ENCODE results near the gene SPARCL1.

The SPARCL1 gene

DNA sequence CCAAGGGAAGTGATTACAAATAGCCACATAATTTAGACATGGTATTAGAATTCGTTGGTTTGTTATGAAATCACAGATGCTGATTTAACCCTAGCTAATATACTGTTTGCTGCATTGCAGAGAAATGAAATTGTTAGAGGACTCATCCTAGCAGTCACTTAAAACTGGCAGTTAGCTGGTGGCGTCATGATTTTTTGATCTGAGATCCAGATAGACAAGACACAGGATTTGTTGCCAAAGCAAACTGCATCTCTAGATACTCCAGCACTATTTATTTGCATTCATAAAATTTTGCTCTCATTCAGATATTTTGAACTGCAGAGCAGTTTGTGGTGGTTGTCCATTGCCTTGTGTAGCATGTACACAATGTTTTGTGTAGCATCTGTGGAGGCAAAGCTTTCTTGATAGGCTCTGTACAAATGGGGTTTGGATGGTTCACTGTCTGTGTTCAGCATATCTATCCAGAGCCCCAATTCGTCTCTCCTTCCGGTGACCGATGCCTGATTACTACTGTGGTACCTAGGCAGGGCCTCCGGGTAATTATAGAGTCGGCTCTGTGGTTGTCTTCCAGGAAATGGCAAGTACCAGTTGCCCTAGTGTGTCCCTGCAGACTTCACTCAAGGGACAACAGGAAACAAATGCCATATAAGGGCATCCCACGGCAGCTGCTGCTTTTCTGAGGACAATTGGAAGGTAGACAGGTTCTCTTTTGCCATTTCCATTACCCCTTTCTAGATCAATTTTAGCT is 30.1 kb upstream of the SPARCL1 start:
- no peaks in the 10 kb centered on the region for H3K4me1 ChIP-seq (ENCODE audit: control insufficient read depth in 2 of 2, insufficient read depth in 2 of 2, low read length in 2 of 2)
- H3K36me3 ChIP-seq (ENCODE audit: control insufficient read depth in 2 of 2, insufficient read depth in 2 of 2, low read length in 2 of 2): no peaks in the 10 kb centered on the region
- H3K27me3 ChIP-seq (ENCODE audit: control insufficient read depth in 2 of 2, insufficient read depth in 2 of 2, low read length in 2 of 2): no peaks in the 10 kb centered on the region
- H3K9ac ChIP-seq (ENCODE audit: low read depth in 1 of 2, low read length in 2 of 2): no peak overlapping the region
- H3K9me3 ChIP-seq (ENCODE audit: control insufficient read depth in 2 of 2, low read length in 2 of 2): peaks cover 0 to 2% of the 10 kb centered on the region in 2 donors
- H3K27ac ChIP-seq (ENCODE audit: low read depth in 2 of 2, low read length in 2 of 2): no peak overlapping the region
- H3K4me3 ChIP-seq (ENCODE audit: low read length in 2 of 2): no peak overlapping the region

DNA sequence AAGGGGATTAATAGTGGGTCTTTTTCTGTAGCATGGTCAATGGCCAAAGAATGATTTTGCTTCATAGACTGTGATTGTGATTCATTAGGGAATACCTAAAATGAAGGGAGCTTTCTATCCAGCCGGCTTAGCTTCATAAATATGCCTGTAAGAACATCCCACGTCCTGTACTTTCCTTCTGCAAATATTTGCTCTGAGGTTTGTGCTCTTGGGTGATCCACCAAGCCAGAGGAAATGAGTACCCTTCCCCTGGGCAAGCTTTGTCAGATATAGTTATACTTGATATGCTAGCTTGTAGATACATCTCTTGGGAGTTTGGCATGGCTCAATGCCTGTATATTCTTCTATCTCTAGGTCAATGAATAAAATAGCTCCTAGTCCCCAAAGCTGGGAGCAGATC is 28.2 kb upstream of the SPARCL1 start:
- peaks cover 0 to 2% of the 10 kb centered on the region in 2 donors for H3K9me3 ChIP-seq (ENCODE audit: control insufficient read depth in 2 of 2, low read length in 2 of 2)
- no peak overlapping the region for H3K9ac ChIP-seq (ENCODE audit: low read depth in 1 of 2, low read length in 2 of 2)
- H3K27ac ChIP-seq (ENCODE audit: low read depth in 2 of 2, low read length in 2 of 2): no peak overlapping the region
- H3K36me3 ChIP-seq (ENCODE audit: control insufficient read depth in 2 of 2, insufficient read depth in 2 of 2, low read length in 2 of 2): no peaks in the 10 kb centered on the region
- H3K27me3 ChIP-seq (ENCODE audit: control insufficient read depth in 2 of 2, insufficient read depth in 2 of 2, low read length in 2 of 2): no peaks in the 10 kb centered on the region
- H3K4me1 ChIP-seq (ENCODE audit: control insufficient read depth in 2 of 2, insufficient read depth in 2 of 2, low read length in 2 of 2): no peaks in the 10 kb centered on the region
- H3K4me3 ChIP-seq (ENCODE audit: low read length in 2 of 2): no peak overlapping the region

DNA sequence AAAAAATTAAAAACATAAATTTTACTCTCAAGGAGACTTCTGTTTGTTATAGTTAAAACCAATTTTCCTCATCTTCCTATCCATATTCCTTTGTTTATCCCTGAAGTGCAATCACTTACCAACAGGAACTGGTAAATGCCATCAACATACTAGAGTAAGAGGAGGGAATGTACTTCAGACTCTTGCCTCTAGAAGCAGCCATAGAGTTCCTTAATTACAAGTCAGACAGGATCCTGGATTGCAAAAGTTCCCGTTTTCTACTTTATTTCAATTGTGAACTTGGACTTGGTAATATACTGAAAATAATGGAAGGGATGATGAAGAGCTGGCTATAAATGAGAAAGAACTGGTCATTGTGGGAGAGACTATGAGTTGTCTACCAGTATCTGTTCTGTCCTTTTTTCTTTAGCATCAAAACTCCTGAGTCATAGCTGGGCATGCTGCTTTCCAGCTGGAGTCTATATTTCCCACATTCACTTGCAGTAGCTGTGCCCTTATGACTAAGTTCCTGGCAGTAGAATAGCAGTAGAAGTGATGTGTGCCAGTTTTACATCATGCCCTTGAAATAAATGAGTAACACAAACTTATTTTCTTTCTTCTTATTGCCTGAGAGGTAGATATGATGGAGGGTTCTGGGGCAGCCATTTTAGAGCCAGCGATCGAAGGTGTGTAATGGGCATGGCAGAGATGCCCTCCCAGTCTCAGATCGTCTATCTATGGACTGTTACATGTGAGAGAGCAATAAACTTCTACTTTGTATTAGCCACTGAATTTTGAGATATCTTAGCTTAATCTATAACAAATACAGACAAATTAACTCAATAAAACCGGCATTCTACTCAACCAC is 26.8 kb upstream of the SPARCL1 start:
- Histone ChIP-seq H3K9me3 (ENCODE audit: control insufficient read depth in 2 of 2, low read length in 2 of 2) (no peaks in the 10 kb centered on the region), H3K9ac (ENCODE audit: low read depth in 1 of 2, low read length in 2 of 2) (no peak overlapping the region), H3K36me3 (ENCODE audit: control insufficient read depth in 2 of 2, insufficient read depth in 2 of 2, low read length in 2 of 2) (no peaks in the 10 kb centered on the region), H3K4me1 (ENCODE audit: control insufficient read depth in 2 of 2, insufficient read depth in 2 of 2, low read length in 2 of 2) (no peaks in the 10 kb centered on the region), H3K27ac (ENCODE audit: low read depth in 2 of 2, low read length in 2 of 2) (no peak overlapping the region), H3K27me3 (ENCODE audit: control insufficient read depth in 2 of 2, insufficient read depth in 2 of 2, low read length in 2 of 2) (no peaks in the 10 kb centered on the region), H3K4me3 (ENCODE audit: low read length in 2 of 2) (no peak overlapping the region)

DNA sequence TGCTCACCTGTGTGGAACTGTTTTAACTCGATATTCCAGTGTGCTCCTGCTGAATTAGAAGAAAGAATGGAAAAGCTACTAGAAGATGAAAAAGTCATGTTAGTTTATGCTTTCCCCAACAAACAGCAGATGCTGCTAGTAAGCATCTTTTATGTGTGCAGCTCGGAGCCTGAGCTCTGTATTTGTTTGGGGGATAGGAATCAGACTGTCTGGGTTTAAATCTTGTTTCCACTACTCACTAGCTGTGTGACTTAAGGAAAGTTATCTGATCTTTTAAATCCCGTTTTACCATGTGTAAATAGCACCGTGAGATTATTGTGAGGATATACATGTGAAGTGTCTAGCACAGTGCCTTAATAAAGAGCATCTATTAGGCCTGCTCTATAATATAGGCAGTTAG is 24.0 kb upstream of the SPARCL1 start:
- no peak overlapping the region for H3K9ac ChIP-seq (ENCODE audit: low read depth in 1 of 2, low read length in 2 of 2)
- no peak overlapping the region for H3K27ac ChIP-seq (ENCODE audit: low read depth in 2 of 2, low read length in 2 of 2)
- no peaks in the 10 kb centered on the region for H3K4me1 ChIP-seq (ENCODE audit: control insufficient read depth in 2 of 2, insufficient read depth in 2 of 2, low read length in 2 of 2)
- no peaks in the 10 kb centered on the region for H3K27me3 ChIP-seq (ENCODE audit: control insufficient read depth in 2 of 2, insufficient read depth in 2 of 2, low read length in 2 of 2)
- no peaks in the 10 kb centered on the region for H3K36me3 ChIP-seq (ENCODE audit: control insufficient read depth in 2 of 2, insufficient read depth in 2 of 2, low read length in 2 of 2)
- H3K9me3 ChIP-seq (ENCODE audit: control insufficient read depth in 2 of 2, low read length in 2 of 2): no peaks in the 10 kb centered on the region
- no peak overlapping the region for H3K4me3 ChIP-seq (ENCODE audit: low read length in 2 of 2)

DNA sequence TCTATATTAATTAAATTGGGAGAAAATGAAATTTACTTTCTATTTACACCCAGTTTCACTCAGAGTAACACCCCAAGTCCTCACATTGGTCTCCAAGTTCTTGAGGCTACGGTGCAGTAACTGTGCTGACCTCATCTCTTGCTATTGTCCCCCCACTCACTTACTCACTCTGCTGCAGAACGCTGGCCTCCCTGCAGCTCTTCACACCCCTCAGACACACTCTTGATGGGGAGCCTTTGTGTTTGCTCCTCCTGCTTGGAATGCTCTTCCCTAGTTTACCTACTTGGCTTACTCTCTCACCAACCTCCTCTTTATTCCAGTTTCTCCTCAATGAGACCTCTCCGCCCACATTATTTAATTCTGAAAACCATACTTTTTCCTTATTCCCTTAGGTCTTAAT is 22.2 kb upstream of the SPARCL1 start:
- no peaks in the 10 kb centered on the region for H3K27me3 ChIP-seq (ENCODE audit: control insufficient read depth in 2 of 2, insufficient read depth in 2 of 2, low read length in 2 of 2)
- no peaks in the 10 kb centered on the region for H3K4me1 ChIP-seq (ENCODE audit: control insufficient read depth in 2 of 2, insufficient read depth in 2 of 2, low read length in 2 of 2)
- no peak overlapping the region for H3K27ac ChIP-seq (ENCODE audit: low read depth in 2 of 2, low read length in 2 of 2)
- no peak overlapping the region for H3K9ac ChIP-seq (ENCODE audit: low read depth in 1 of 2, low read length in 2 of 2)
- H3K36me3 ChIP-seq (ENCODE audit: control insufficient read depth in 2 of 2, insufficient read depth in 2 of 2, low read length in 2 of 2): no peaks in the 10 kb centered on the region
- H3K4me3 ChIP-seq (ENCODE audit: low read length in 2 of 2): no peak overlapping the region
- H3K9me3 ChIP-seq (ENCODE audit: control insufficient read depth in 2 of 2, low read length in 2 of 2): no peaks in the 10 kb centered on the region

- Histone ChIP-seq H3K27me3 (ENCODE audit: control insufficient read depth in 2 of 2, insufficient read depth in 2 of 2, low read length in 2 of 2) (no peaks in the 10 kb centered on the region), H3K9ac (ENCODE audit: low read depth in 1 of 2, low read length in 2 of 2) (no peak overlapping the region), H3K4me1 (ENCODE audit: control insufficient read depth in 2 of 2, insufficient read depth in 2 of 2, low read length in 2 of 2) (no peaks in the 10 kb centered on the region), H3K27ac (ENCODE audit: low read depth in 2 of 2, low read length in 2 of 2) (no peak overlapping the region), H3K4me3 (ENCODE audit: low read length in 2 of 2) (no peak overlapping the region), H3K36me3 (ENCODE audit: control insufficient read depth in 2 of 2, insufficient read depth in 2 of 2, low read length in 2 of 2) (no peaks in the 10 kb centered on the region), H3K9me3 (ENCODE audit: control insufficient read depth in 2 of 2, low read length in 2 of 2) (no peaks in the 10 kb centered on the region)
Observed at GRCh38 chr4:87547016-87547708, 18.0 kb upstream of the SPARCL1 start.

- H3K27ac ChIP-seq (ENCODE audit: low read depth in 2 of 2, low read length in 2 of 2): no peak overlapping the region
- H3K27me3 ChIP-seq (ENCODE audit: control insufficient read depth in 2 of 2, insufficient read depth in 2 of 2, low read length in 2 of 2): no peaks in the 10 kb centered on the region
- no peak overlapping the region for H3K4me3 ChIP-seq (ENCODE audit: low read length in 2 of 2)
Observed at GRCh38 chr4:87545052-87545451, 15.9 kb upstream of the SPARCL1 start.

DNA sequence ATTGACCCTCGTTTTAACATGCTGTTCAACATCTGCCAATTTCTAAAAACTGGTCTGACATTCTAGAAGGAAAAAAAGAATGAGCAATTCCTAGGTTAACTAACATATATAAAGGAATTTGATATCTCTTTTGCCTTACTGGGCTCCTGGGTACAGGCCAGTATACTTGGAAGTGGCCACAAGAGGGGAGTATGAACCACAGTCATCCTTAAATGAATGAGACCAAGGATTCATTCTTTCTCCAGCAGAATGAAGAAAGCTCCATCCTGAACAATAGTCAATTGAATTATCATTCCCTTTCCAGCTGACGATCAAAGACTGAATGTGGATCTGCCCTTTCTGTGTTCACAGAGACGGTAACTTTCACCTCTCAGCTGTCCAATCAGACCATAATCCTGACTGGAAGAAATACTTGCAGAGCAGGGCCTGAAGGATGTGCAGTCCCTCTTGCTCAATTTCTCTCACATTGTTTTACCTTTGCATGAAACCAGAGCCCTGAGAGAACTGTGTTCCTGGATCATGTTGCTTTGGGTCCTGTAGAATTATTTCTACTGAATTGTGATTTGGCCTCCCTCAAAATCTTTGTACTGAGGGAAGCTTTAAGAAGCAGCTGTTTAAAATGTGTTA is 14.8 kb upstream of the SPARCL1 start:
- H3K9me3 ChIP-seq (ENCODE audit: control insufficient read depth in 2 of 2, low read length in 2 of 2): no peaks in the 10 kb centered on the region
- no peaks in the 10 kb centered on the region for H3K4me1 ChIP-seq (ENCODE audit: control insufficient read depth in 2 of 2, insufficient read depth in 2 of 2, low read length in 2 of 2)
- H3K36me3 ChIP-seq (ENCODE audit: control insufficient read depth in 2 of 2, insufficient read depth in 2 of 2, low read length in 2 of 2): no peaks in the 10 kb centered on the region
- H3K4me3 ChIP-seq (ENCODE audit: low read length in 2 of 2): no peak overlapping the region
- no peaks in the 10 kb centered on the region for H3K27me3 ChIP-seq (ENCODE audit: control insufficient read depth in 2 of 2, insufficient read depth in 2 of 2, low read length in 2 of 2)
- no peak overlapping the region for H3K27ac ChIP-seq (ENCODE audit: low read depth in 2 of 2, low read length in 2 of 2)
- H3K9ac ChIP-seq (ENCODE audit: low read depth in 1 of 2, low read length in 2 of 2): no peak overlapping the region

More at GRCh38 chr4:87545052-87545451, 15.9 kb upstream of the SPARCL1 start:
- H3K9me3 ChIP-seq (ENCODE audit: control insufficient read depth in 2 of 2, low read length in 2 of 2): no peaks in the 10 kb centered on the region
- H3K9ac ChIP-seq (ENCODE audit: low read depth in 1 of 2, low read length in 2 of 2): no peak overlapping the region
- H3K4me1 ChIP-seq (ENCODE audit: control insufficient read depth in 2 of 2, insufficient read depth in 2 of 2, low read length in 2 of 2): no peaks in the 10 kb centered on the region
- no peaks in the 10 kb centered on the region for H3K36me3 ChIP-seq (ENCODE audit: control insufficient read depth in 2 of 2, insufficient read depth in 2 of 2, low read length in 2 of 2)

DNA sequence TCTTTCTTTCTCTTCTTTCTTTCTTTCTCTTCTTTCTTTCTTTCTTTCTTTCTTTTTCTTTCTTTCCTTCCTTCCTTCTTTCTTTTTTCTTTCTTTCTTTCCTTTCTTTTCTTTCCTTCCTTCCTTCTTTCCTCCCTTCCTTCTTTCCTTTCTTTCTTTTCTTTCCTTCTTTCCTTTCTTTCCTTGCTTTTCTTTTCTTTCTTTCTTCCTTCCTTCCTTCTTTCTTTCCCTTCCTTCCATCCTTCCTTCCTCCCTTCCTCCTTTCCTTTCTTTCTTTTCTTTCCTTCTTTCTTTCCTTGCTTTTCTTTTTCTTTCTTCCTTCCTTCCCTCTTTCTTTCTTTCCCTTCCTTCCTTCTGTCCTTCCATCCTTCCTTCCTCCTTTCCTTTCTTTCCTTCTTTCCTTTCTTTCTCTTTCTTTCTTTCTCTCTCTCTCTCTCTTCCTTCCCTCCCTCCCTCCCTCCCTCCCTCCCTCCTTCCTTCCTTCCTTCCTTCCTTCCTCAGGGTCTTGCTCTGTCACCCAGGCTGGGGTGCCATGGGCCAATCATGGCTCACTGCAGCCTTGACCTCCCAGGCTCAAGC is 13.6 kb upstream of the SPARCL1 start:
- H3K4me1 ChIP-seq (ENCODE audit: control insufficient read depth in 2 of 2, insufficient read depth in 2 of 2, low read length in 2 of 2): no peaks in the 10 kb centered on the region
- no peaks in the 10 kb centered on the region for H3K36me3 ChIP-seq (ENCODE audit: control insufficient read depth in 2 of 2, insufficient read depth in 2 of 2, low read length in 2 of 2)
- H3K9me3 ChIP-seq (ENCODE audit: control insufficient read depth in 2 of 2, low read length in 2 of 2): no peaks in the 10 kb centered on the region
- no peak overlapping the region for H3K27ac ChIP-seq (ENCODE audit: low read depth in 2 of 2, low read length in 2 of 2)
- H3K27me3 ChIP-seq (ENCODE audit: control insufficient read depth in 2 of 2, insufficient read depth in 2 of 2, low read length in 2 of 2): no peaks in the 10 kb centered on the region
- H3K9ac ChIP-seq (ENCODE audit: low read depth in 1 of 2, low read length in 2 of 2): no peak overlapping the region
- H3K4me3 ChIP-seq (ENCODE audit: low read length in 2 of 2): no peak overlapping the region

Measured in mucosa of rectum (tissue), 2 donors.